ENCODE results near the gene ADCY2. TPM values are rescaled to one million over a fixed set of nuclear protein-coding genes. Genes with fewer than 3 reads are reported as not detected.

ADCY2 gene
- polyA plus RNA-seq, 1 donor = 51.8 TPM

DNA sequence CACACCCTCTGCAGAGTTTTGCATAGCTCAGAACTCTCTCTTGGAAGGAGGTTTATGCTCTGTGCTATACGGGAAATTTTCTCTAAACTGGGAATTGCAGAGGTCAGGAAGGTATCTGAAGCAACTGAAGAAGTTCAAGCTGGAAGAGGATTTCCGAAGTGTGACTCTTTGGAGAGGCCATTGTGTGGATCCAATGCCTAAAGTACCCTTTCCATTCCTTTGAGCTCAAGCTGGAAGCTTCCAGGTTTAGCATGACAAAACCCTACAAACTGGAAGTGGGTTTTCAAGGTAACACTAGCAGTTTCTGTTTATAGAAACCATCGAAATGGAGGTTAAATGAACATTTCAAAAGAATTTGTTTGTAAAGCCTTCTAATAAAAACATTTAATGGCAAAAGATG, 267.9 kb downstream of the ADCY2 start:
- no peak for DNase-seq (ENCODE audit: low read depth)

DNA sequence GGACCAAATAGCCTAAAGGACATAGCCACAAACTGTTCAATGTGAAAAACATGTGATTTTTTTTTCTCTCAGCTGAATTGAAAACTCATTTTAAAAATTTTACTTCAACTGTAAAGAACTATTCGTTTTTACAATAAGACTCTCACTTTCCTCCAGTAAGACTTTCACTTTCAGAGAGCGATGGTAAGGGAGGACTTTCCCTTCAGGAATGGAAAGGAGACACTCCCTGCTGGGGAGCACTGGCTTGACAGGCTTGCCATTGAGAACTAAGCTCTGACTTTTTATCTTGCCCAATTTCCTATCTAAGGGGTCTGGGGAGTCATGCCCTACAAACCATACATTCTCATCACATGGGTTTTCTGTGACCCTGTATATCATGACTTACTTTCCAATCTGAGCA, 268.3 kb downstream of the ADCY2 start:
- no peak for DNase-seq (ENCODE audit: low read depth)

DNA sequence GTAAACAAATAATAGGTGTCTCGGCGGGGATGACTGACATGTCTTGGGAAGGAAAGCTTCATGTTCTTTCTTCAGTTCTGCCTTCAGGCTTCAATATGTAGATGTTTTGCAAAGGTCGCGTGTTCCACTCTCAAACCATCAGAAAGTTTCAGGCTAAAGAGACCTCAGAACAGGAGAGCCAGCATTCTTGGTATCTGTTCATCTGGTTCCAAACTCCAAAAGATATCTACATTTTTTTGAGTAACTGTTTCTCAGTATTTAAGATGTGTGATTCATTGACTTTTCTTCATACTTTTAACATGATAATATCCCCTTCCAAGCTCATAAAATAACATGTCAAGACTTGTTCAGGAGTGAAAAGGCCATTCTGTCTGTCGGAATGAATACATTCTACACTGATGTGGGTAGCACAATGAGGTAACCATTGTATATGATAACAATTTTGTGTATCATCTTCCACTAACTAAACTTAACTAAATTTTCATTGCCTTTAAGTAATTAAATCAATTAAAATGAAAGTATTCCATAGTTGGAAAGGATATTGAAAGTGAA, 271.4 kb downstream of the ADCY2 start:
- DNase-seq (ENCODE audit: low read depth) = no peak

DNA sequence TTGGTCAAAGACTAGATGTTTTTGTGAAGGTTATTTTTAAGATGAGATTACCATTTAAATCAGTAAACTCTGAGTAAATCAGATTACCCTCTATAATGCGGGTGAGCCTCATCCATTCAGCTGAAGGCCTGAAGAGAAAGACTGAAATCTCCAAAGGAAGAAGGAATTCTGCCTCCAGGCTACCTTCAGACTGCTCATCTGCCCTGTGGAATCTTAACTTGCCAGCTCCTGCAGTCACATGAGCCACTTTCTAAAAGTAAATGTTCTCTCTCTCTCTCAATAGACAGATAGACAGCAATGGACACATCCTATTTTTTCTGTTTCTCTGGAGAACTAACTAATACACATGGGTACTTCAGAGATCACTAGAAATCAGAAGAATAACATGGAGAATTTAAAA, 272.2 kb downstream of the ADCY2 start:
- no peak for DNase-seq (ENCODE audit: low read depth)

DNA sequence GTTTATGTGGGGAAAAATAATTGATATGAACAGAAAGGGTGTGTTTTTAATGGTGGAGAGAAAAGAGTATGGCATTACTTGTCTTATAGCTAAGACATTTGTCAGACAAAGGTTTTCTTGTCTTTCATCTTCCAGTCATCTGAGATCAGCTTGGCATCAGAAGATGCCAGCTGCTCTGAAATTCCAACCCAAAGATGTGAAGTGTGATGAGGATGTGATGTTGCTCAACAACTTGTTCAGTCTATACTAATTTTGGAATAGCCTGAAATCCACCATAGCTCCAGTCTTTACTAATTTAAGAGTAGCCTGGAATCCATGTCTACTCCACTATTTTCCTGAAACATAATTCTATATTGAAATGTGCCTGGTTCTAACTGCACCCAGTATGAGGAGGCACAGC, 272.7 kb downstream of the ADCY2 start:
- no peak for DNase-seq (ENCODE audit: low read depth)

DNA sequence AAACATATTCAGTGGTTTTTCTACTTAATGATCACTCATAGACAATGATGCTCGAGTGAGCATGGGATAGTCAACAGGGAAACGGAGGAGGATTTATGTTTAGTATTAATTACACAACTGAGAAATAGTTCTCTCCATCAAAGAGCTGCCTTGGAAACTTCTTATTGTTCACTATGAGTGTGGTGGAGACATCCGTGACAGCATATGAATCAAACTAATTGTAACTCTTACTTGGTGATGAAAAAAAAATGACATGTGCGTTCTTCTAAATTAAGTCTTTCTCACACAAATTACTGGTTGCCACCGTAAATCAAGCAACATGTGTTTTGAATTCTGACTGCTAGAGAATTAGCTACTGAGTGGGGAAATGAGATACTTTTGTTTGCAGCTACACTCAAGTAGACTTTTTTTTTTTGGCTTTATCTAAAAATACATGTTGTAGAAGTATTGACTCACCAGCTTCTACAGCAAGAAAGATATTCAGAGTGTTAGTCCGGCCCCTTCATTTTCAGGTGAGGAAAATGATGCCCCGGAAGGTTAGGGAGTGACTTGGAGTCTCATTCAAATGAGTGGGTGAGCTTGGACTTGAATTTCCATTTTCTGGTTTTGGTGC, 275.5 kb downstream of the ADCY2 start:
- no peak for DNase-seq (ENCODE audit: low read depth)

DNA sequence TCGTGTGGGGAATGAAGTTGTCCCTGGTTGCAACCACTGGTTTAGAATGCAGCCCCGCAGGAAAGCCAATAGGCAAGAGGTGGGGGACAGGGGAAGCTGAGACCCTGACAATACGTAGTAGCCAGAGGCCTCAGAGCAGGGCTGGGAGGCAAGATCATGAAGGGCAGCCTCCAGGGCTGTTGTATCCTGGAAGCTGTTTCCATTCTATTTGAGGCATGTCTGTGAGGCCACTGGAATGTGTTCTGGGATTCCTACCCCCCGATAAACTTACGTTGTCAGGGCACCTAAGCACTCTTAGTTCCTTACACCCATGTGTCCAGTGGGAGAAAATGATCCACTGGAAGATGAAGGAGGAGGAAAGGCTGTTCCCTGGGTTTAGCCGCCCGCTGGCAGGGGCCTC, 277.7 kb downstream of the ADCY2 start:
- no peak for DNase-seq (ENCODE audit: low read depth)

DNA sequence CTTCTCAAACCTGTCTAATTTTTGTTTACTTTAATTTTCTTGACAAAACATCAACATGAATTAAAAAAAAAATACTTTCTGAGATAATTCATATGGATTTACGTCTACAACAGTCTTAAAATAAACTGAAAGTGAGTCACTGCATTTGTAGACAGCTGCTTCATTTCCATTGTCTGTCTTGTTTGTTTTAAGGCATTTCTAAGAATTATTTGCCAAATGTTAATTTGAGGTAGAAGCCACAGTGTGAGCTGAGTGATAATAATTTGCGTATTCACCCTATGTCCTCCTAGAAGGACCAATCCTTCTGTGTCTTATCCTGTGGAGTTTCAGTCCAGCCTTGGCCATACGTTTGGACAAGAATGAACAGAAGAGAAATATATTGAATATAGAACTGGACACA, 280.5 kb downstream of the ADCY2 start:
- no peak for DNase-seq (ENCODE audit: low read depth)

DNA sequence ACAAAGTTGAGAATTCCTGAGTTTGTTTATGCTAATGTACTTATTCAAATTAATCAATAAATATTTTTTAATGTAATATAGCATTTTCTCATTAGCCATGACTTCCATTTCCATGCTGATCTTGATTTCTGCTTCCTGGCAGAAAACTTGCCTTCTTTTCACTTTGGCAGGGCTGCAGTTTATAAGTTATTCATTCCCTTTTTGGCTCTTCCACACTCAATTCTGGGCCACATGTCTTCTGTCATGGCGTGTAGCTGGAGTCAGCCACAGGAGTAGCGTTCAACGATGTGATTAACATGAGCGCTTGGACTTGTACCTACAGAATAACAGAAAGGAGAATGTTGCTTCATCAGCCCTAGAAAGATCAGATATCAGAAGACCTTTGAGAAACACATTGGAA, 282.1 kb downstream of the ADCY2 start:
- no peak for DNase-seq (ENCODE audit: low read depth)

DNA sequence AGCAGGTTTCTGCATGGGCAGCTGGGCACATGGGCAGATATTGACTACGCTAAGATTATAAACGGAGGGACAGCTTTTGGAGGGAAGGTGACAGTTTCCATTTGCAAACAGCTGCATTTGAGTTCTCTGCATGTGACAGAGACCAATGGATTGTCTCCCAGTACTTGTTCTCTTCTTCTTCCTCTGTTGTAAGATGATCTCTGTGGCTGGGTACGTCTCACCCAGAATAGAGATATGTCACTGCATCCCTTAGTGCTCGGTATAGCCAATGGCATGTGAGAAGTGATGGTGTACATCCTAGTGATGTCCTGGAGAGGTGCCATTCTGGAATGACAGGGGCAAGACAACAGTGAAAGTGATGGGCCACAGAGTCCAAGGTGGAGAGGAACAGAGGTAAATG, 283.7 kb downstream of the ADCY2 start:
- DNase-seq (ENCODE audit: low read depth) = no peak

DNA sequence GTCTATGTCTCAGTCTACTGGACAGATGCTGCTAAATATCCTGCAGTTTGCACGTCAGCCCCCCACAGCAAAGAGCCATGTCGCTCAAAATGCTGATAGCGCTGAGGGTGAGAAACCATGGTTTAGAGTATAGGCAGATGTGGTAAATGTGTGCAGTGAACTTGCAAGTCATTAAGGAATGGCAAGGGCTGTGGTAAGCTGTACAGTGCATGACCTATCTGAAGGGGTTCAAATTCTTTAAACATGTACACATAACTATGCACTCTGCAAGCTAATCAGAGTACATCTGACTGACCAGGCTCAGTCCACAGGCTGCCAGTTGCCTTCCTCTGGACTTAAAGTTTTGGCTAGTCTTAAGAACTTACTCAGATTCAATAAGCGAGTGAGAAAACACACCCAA, 284.3 kb downstream of the ADCY2 start:
- DNase-seq (ENCODE audit: low read depth) = no peak

DNA sequence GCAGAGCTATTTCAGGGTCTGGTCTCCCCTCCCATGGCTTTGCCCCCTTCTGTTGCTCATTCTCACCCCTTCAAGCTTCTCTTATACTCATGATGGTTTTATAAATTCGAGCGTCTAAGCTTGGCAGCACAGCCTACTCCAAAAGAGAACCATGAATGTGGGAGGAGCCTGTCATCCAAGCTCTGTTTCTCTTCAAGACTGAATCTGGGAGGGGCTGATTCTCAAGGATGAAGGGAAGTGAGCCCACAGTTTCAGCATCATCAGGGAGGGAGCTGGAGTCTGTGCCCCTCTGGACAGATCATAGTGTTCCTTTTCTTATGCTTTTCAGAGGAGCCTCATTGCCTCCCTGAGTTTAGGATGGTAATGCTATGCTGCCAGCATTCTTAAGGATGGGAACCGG, 286.4 kb downstream of the ADCY2 start:
- no peak for DNase-seq (ENCODE audit: low read depth)

DNA sequence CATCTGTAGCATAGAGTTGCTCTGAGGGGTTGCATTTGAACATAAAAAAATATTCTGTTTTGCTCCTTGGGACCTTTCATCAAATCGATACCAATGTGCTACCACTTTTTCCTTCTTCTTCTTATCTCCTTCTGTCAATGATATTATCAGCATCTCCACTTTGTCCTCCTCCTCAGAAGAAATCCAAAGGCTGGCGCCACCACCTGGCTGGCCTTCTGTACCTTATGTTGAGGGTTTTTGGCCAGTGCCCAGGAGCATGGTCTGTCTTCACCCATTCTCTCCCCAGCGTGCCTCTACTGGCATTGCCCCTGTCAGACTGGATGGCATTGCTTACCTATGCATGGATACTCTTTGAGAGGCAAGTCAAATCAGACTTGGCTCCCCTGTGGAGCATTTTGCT, 287.8 kb downstream of the ADCY2 start:
- DNase-seq (ENCODE audit: low read depth) = no peak

DNA sequence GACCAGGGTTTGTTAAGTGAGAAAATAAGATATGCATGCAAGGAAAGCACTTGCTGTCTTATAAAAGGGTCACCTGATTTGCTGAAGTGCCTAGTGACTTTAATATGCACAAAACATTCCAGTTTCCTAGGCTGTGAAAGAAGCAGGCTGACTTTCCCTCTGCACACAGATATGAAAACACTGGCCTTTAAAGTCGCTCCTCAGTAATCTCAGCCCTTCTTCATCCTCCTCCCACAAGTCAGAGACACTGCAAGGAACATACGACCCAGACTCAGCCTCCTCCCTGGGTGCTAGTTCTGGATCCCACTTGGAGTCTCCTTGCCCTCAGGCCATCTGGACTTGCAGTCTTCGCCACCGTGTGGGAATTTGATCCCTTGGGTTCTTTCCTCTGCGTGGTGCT, 288.9 kb downstream of the ADCY2 start:
- DNase-seq (ENCODE audit: low read depth) = no peak

DNA sequence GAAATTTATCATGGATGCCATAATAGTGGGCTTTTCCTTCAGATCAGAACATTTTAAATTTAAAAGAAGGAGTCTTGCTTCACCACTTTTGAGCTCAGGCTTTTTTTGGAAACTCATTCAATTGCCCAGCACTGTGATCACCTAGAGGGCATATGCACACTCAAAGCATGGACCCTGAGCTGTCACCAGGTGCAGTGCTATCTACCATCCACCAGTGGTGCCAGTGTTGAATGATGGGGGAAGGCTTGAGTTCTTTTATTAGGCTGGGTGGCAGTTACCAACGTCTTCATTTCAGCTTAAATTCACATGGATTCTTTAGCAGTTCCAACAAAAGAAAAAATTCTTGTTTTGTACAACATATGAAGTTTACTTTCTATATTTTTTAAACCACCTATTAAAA, 290.9 kb downstream of the ADCY2 start:
- no peak for DNase-seq (ENCODE audit: low read depth)

DNA sequence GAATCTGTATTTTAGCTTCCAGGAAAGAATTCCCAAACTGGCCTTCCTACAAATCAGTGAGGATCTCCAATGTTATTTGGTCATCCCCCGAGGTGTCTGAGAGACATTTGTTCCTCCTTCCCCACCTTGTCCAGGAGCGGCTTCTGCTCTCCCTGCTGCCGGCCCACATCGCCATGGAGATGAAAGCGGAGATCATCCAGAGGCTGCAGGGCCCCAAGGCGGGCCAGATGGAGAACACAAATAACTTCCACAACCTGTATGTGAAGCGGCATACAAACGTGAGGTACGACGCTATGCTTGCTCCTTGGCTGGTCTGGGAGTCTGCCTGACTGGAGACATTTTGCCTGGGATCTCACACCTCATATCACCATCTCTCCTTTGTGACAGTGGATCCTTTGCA, 294.6 kb downstream of the ADCY2 start:
- no peak for DNase-seq (ENCODE audit: low read depth)

DNA sequence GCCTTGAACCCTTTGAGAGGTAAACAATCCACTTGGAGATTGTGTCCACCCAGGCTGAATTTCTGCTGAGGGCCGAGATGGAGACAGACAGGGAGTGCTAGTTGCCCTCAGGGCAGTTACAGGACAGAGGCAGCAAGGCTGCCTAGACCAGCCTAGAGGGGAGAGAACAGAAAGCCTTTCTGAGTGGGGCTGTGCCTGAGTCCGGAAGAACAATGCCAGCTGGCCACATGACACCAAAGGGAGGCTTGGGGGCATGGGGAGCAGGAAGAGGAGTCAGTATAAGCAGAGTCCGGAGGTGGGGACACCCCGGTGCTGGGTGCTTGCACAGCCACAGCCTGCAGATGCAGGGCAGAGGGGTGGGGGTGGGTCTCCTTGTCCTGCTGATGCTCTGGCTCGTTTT, 309.3 kb downstream of the ADCY2 start:
- no peak for DNase-seq (ENCODE audit: low read depth)

DNA sequence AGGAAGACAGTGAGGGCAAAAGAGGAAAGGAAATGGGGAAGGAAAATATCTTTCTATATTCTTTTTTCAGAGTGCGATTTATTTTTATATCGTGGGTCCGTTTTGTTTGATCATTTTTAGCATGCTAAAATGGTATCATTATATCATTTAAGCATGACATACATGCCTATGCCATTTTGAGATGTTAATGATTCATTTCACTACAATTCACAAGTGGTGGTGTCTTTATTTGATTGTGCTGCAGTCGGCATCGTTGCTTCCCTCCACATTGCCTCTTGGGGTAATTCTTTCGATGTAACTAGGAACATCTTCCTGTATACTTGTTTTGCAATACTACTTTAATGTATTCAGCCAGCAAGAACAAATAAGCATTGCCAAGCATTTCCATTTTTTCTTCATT, 309.8 kb downstream of the ADCY2 start:
- no peak for DNase-seq (ENCODE audit: low read depth)

DNA sequence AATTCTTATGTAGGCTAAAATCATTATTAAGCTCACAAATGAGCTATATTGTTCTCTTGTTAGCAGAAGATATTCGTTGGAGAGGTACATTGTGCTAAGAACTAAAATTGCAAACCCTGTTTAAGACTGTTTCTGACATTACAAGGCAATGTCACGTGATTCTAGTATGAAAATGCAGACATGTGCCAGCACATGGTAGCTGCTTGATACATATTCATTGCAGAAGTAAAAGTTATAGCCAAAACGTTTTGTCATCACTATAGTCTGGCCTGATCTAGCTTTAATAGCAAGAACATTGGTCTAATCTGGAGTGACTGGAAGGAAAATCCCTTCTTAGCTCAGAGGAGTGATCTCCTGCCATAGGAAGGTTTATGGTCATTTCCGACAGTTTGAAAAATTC, 310.3 kb downstream of the ADCY2 start:
- peak; percentile 8 for DNase-seq (ENCODE audit: low read depth)

DNA sequence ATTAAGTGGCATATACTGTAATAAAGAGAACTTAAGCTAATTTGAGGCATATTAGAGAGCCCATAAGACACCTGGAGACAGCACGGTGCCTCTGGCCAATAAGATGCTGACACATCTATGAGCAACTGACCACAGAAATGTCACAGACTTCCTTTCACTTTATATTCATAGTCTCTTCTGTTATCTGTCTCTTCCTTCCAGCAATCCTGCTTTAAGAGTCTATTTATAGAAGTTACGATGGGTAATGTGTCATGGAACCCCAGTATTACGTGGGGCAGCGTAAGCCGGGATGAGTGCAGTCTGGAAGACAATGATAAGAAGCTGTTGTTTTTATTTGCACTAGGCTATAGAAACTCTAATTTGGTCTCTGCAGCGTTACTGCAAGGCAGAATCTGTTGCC, 318.2 kb downstream of the ADCY2 start:
- DNase-seq (ENCODE audit: low read depth) = no peak

DNA sequence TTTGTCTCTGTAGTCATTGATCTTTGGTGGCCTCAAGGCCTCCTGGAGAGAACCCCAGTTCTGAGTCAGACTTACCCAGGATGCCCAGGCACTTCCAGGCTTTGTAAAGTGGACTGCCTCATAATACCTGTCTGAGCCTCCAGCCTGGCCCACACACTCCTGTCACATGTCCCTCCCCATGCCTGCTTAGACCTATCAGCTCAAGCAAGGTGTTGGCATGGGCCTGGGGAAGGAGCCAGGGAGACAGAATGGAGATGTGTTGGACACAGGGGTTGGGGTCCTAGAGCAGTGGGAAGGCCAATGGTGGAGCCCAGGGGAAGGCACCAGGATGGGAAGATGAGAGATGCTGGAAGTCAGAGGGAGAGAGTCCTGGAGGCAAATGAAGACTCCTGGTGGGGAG, 318.8 kb downstream of the ADCY2 start:
- no peak for DNase-seq (ENCODE audit: low read depth)

DNA sequence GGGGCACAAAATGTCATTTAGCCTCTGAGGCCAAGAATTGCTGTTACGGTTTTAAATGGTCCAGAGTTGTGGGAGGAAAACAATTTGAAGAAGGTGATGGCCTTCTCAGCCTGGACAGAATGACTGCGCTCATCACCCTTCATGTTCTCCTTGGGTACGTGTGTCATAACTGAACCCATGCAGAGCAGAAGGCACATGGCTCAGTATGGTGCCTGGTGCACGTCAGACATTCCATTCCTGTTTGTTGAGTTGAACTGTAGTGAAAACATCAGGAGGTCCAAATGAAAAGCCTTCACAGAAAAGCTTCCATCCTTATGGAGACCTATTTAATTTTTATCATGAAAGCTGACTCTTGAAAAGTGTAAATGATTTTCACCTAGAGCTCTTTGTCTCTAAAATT, 321.8 kb downstream of the ADCY2 start:
- no peak for DNase-seq (ENCODE audit: low read depth)

DNA sequence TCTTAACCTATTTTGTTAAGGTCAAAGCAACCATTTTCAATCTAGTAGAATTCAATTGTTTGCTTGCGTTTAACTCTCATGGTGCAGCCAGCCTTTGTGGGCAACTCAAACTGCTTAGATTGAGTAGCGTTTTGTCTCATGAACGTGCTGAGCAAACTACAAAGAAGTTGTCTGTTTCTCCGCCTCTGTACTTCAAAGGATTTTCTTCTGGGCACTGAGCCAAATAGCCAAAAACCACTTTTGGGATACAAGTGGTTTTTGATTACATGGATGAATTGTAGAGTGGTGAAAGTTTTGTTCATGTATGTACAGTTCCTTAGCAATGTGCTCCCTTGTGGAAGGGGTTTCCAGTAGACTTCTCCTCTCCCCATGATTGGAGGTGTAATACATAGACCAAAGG, 332.1 kb downstream of the ADCY2 start:
- DNase-seq (ENCODE audit: low read depth) = no peak

DNA sequence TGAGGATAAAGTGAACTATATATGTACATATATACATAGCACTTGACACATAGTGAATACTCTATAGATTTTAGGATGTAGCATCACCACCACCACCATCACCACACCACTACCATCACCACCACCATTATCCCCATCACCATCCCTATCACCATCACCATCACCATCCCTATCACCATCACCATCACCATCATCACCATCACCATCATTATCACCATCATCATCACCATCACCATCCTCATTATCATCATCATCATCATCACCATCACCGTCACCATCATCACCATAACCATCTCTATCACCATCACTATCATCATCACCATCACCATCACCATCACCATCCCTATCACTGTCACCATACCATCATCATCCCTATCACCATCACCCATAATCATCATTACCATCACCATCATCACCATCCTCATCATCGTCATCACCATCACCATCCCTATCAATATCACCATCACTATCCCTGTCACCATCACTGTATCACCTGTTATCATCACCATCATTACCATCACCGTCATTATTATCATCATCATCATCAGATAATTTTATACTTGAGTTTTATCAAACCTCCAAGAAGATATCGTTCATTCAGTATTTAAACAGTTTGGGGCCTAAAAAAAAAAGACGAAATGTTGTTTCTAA, 345.6 kb downstream of the ADCY2 start:
- no peak for DNase-seq (ENCODE audit: low read depth)

All from forelimb muscle (tissue), 1 donor.